K562 (cell line): Measurements from ENCODE around the gene BORA. TPM values are rescaled to one million over a fixed set of nuclear protein-coding genes. Genes with fewer than 3 reads are reported as not detected.

ENCODE experiments used
- BACH1 ChIP-seq: fragments of 200-800 bp; sonication (Bioruptor generic); IDR thresholded peaks from 2 replicates; pipeline ENCODE4 v1.6.1; 2016; ENCODE audit warnings: missing genetic modification characterization, missing compliant biosample characterization
- DEAF1 ChIP-seq: fragments of 450-650 bp; formaldehyde crosslinking; IDR thresholded peaks from 2 replicates; pipeline ENCODE4 v1.4.0; 2020; ENCODE audit warnings: mild to moderate bottlenecking, moderate library complexity
- FOXK2 ChIP-seq, 2 experiments: fragments of 450-650 bp; IDR thresholded peaks in 1 of 2; conservative IDR thresholded peaks in 1 of 2; 2 replicates each; pipeline ENCODE4 v1.6.1; 2016; ENCODE audit warnings: low read depth in 2 of 2, mild to moderate bottlenecking in 1 of 2
- HDAC8 ChIP-seq: fragments of 450-650 bp; IDR thresholded peaks from 2 replicates; pipeline ENCODE4 v1.6.1; 2016; ENCODE audit warnings: mild to moderate bottlenecking, missing genetic modification characterization, moderate library complexity, missing compliant biosample characterization
- HMG20A ChIP-seq: fragments of 450-650 bp; formaldehyde crosslinking; conservative IDR thresholded peaks from 2 replicates; pipeline ENCODE4 v1.4.0; 2020; ENCODE audit warnings: mild to moderate bottlenecking, mixed read lengths
- HSF4 ChIP-seq: fragments of 250-450 bp; sonication (Bioruptor Pico); IDR thresholded peaks from 2 replicates; pipeline ENCODE4 v2.1.2; 2022; ENCODE audit warnings: mild to moderate bottlenecking, moderate library complexity, borderline replicate concordance
- MAX ChIP-seq: sonication (generic); formaldehyde crosslinking; IDR thresholded peaks from 2 replicates; pipeline ENCODE4 v1.9.0; 2022; ENCODE audit warnings: mild to moderate bottlenecking, missing genetic modification reagents
- MTA1 ChIP-seq: fragments of 450-650 bp; IDR thresholded peaks from 2 replicates; pipeline ENCODE4 v1.6.1; 2017; ENCODE audit warnings: borderline replicate concordance
- NFYB ChIP-seq: IDR thresholded peaks from 2 replicates; pipeline ENCODE4 v1.6.1; 2011; ENCODE audit warnings: mild to moderate bottlenecking, moderate library complexity; ENCODE audit not compliant: insufficient read length; ENCODE audit errors: extremely low read depth
- POLR2A ChIP-seq: fragments of 450-650 bp; conservative IDR thresholded peaks from 2 replicates; pipeline ENCODE4 v1.6.1; 2016
- PREB ChIP-seq: sonication (generic); formaldehyde crosslinking; IDR thresholded peaks from 2 replicates; pipeline ENCODE4 v1.8.1; 2023; ENCODE audit warnings: mild to moderate bottlenecking, missing genetic modification reagents
- RAD51 ChIP-seq: fragments of 450-650 bp; IDR thresholded peaks from 2 replicates; pipeline ENCODE4 v1.7.1; 2016; ENCODE audit warnings: low read depth, mild to moderate bottlenecking, borderline replicate concordance
- RBM22 ChIP-seq: fragments of 200-400 bp; formaldehyde crosslinking; IDR thresholded peaks from 2 replicates; pipeline ENCODE4 v1.6.1; 2018; ENCODE audit warnings: low read length, low read depth; ENCODE audit not compliant: poor library complexity, severe bottlenecking
- RFX5 ChIP-seq: IDR thresholded peaks from 2 replicates; pipeline ENCODE4 v1.6.1; 2011; ENCODE audit warnings: low read depth, mild to moderate bottlenecking, improper control_type of control experiment, low read length
- ZBTB12 ChIP-seq: fragments of 250-450 bp; sonication (Bioruptor Pico); IDR thresholded peaks from 2 replicates; pipeline ENCODE4 v1.4.0; 2020
- ZBTB2 ChIP-seq: fragments of 450-650 bp; IDR thresholded peaks from 2 replicates; pipeline ENCODE4 v1.6.1; 2016; ENCODE audit warnings: antibody characterized with exemption
- ZMIZ1 ChIP-seq, 2 experiments: fragments of 150-350 bp in 1 of 2; IDR thresholded peaks; 2 replicates each; pipeline ENCODE4 v1.6.1; 2012 to 2016; ENCODE audit warnings: low read depth in 2 of 2, low read length in 2 of 2, mild to moderate bottlenecking in 1 of 2, moderate library complexity in 1 of 2
- ZNF830 ChIP-seq: fragments of 250-450 bp; sonication (Bioruptor Pico); IDR thresholded peaks from 2 replicates; pipeline ENCODE4 v1.5.0; 2021; ENCODE audit warnings: mild to moderate bottlenecking
- polyA plus RNA-seq, 8 experiments: library from polyadenylated mRNA; depleted of rRNA in 4 of 8; stranded (reverse) in 5 of 8; unstranded in 3 of 8; fragments of >200 nt; fragmentation: Nextera tagmentation in 2 of 8; fragmentation: Illumina TruSeq in 1 of 8; extraction: Ambion mirVana in 2 of 8; extraction: Trizol in 1 of 8; gene quantifications; 2 replicates each; pipeline versions ENCODE4 v1.2.1 to v1.2.3, GENCODE V29; 2011 to 2014; ENCODE audit warnings: inconsistent platforms in 1 of 8, missing spikeins in 1 of 8
- total RNA-seq, 7 experiments: library from RNA; depleted of rRNA in 6 of 7; stranded (reverse); fragments of >200 nt in 6 of 7; fragmentation: Illumina TruSeq in 2 of 7; extraction: Trizol in 2 of 7; gene quantifications; 2 replicates each; pipeline versions ENCODE4 v1.2.1 to v1.2.3, GENCODE V29; 2011 to 2021; ENCODE audit warnings: low replicate concordance in 1 of 7

BORA gene
- total and polyA plus RNA-seq, 9 of the 15 experiments (the other 6 are each of a cell fraction or from before 2014, with no cell fraction given): 12.4 to 21.5 (median 18.2) TPM

GRCh38 chr13:72727417-72728289, at the start of gene BORA, which contains the start of gene MZT1 (continued):
- TF ChIP-seq ZMIZ1 (IDR thresholded peaks at IDR 0.05; ENCODE audit: low read depth in 2 of 2, low read length in 2 of 2) (no peak), ZBTB2 (peak; percentile 94), ZNF830 (CRISPR knock-in tag) (no peak), NFYB (peak; percentile 93), FOXK2 (conservative IDR thresholded peaks at IDR 0.05 in 1 of 2, IDR thresholded peaks at IDR 0.05 in 1 of 2; ENCODE audit: low read depth in 2 of 2) (no peak; a peak in 1 of 4 replicates), PREB (CRISPR knock-in tag) (no peak), DEAF1 (CRISPR knock-in tag) (no peak), MTA1 (no peak), POLR2A (peak; percentile 74), RFX5 (no peak), BACH1 (tag) (no peak), RBM22 (no peak), RAD51 (no peak), HMG20A (CRISPR knock-in tag) (no peak), MAX (CRISPR knock-in tag) (peak; percentile 95), HDAC8 (no peak), HSF4 (no peak), ZBTB12 (CRISPR knock-in tag) (no peak)
